NCI-H1105 (cell line): ENCODE data around the gene DDX27.
"Not testable (repeated sequence)": the region's sequence is repeated elsewhere in the genome, so short reads cannot be mapped to it uniquely, and the experiment has no call there.

Source experiments
- DNase-seq: peaks from one replicate; lab custom pipeline; 2025; lab: John Stamatoyannopoulos, UW

The DDX27 gene

DNA sequence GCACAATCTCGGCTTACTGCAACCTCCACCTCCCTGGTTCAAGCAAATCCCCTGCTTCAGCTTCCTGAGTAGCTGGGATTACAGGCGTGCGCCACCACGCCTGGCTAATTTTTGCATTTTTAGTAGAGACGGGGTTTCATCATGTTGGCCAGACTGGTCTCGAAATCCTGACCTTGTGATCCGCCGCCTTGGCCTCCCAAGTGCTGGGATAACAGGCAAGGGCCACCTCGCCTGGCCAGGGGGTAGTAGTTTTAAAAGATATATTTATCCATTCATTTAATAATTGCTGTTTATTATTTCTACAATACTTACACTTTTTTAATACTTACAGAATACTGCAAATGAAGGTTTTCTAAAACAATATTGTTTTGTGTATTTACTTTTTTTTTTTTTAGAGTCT is 15.5 kb upstream of the DDX27 start:
- no peak for DNase-seq

DNA sequence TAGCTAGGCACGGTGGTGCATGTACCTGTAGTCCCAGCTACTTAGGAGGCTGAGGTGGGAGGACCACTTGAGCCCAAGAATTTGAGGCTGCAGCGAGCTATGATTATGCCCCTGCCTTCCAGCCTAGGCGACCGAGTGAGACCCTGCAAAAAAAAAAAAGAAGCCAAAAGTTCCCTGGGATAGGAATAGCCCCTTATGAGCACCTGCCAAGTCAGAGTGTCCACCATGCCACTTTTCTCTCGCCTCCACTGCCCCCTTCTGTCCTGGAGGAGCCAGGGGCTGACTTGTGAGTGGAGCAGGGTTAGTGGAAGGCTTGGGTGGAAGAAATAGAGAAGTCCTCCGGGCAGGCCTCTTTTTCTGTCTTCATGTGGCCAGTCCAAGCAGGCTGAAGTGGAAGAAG is 12.1 kb upstream of the DDX27 start:
- no peak for DNase-seq

DNA sequence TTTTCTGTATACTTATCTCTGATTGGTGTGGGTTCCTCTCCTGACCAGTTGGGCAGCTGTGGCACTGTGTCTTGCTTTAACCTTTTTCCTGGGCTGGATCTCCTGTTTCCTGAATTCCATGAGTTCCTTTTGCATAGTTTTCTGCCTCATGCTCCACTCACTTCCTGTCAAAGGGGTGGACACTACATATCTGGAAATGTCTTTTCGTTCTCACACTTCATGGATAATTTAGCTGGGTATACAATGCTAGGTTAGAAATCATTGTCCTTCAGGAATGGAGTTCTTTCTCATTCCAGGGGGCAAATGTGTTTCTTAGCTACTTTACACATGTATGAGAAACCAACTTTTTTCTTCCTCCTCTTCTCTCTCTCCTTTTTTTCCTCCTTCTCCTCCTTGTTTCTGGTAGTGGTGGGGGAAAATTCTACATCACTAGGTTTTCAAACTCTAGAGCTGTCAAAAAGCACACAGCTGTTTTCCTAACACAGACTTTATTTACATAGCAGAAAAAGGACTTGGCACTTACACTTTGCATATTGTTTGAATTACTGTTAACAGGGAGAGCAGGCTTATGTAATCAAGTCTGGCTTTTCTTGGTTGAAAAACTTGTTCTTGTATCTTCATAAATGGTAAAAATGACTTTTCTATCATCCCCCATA is 9.0 kb upstream of the DDX27 start:
- DNase-seq = no peak

DNA sequence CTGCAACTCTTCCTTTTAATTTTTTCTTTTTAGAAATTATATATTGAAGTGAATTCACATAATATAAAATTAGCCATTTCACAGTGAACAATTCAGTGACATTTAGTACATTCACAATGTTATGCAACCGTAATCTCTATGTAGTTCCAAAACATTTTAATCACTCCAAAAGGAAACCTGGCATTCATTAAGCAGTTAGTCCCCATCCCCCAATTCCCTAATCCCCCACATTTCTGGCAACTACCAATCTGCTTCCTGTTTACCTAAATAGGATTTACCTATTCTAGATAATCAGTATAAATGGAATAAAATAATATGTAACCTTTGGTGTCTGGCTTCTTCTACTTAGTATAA is 8.5 kb upstream of the DDX27 start:
- no peak for DNase-seq

DNA sequence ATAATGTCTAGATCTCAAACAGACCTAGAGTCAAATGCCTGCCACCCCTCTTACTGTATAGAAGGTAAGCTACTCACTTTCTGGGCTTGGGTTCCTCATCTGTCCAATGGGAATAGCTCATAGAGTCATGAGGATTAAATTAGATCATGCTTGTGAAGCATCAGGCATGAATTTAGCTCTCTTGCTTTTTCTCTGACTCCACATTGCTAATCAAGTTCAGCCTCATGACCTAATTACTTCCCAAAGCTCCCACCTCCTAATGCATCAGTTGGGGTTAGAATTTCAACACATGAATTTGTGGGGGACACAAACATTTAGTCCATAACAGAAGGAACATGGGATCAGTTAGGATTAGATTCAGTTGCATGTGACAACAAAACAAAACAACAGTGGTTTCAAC is 4.6 kb upstream of the DDX27 start:
- no peak for DNase-seq

DNA sequence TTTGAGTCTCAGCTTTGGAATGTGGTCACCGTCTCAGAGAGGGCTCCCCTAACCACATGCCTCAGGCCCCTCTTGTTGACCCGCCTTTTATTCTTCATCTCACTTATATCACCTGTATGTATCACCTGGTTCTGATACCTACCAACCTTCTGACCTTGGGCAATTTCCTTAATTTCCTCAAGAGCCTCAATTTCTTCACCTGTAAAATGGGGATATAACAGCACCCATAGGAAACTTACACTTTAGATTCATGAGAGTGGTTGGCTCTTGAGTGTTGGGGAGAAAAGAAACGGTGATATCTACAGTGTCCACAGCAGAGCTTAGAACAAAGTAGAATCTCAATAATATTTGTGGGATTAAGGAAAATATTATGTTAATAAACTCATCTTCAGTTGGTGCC is 4.0 kb upstream of the DDX27 start:
- no peak for DNase-seq

DNA sequence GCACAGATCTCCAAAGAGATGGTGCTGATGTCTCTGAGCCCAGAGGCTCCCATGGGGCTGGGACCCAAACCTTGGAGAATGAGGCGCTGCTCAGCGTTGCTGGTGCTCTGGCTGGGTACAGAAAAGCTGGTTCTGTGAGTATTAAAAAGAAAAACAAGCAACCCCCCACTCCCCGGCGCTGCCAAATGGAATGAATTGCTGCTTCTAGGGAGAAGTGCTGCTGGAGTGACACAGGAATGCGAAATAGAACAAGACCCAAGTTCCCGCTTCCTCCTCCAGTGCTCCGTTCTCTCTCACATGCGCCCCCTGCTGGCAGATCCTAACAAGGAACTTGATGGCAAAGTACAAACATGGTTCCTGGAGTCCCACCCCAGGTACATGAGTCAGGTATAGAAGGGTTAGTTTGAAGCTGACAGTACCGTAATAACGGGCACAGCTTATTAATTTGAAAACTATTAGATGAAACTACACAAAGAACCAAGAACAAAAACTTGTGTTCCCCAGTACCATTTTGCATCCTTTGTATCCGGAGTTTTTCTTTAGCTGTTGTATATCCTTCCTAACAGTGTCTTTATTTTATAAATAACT is 2.1 kb upstream of the DDX27 start:
- peak; percentile 85 for DNase-seq

DNA sequence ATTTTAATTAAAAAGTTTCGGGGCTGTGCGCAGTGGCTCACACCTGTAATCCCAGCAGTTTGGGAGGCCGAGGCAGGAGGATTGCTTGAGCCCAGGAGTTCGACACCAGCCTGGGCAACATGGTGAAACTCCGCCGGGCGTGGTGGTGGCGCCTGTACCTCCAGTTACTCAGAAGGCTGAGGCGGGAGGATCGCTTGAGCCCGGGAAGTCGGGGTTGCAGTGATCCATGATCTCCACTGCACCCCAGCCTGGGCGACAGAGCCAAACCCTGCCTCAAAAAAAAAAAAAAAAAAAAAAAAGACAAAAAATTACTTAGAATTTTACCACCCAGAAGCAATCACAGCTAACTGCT is 501 bp upstream of the DDX27 start:
- DNase-seq = not testable (repeated sequence)

DNA sequence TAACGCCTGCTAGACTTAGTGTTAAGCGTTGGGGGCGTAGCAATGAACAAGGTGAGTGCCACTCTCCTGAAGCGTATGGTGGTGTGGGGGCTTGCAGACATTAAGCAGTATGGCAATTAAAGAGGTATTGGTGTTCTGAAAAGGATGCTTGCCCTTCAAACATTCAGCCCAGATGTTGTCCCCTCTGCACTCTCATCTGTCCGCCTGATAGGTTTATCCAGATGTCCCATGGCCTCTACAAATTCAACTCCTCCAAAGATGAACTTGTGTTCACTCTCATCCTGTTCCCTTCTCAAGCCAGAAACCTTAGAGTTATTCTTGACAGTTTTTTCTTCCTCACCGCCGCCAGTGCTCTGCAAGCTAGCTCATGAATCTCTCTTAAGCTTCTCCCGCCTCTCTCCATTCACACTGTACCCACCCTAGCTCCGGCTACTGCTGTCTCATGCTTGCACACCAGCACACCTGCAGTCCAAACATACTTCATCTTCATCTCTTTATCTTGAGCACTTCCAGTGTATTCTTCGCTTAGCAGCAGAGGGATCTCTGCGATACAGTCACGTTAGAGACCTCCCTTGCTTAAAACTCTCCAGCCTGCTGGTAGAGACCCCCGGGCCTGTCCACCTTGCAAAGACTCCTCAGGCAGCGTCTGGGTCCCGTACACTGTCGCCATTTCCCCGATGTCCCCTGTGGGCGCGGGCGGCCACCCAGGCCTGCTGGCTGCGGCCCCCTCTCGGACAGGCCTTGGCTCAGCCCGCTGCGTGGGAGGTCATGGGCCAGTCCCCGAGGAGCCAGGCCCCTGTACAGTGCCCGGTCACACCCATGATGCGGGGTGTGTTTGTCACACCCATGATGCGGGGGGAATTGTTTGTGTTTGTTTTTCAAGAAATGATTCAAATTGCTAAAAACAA is 962 bp downstream of the DDX27 start:
- no peak for DNase-seq

DNA sequence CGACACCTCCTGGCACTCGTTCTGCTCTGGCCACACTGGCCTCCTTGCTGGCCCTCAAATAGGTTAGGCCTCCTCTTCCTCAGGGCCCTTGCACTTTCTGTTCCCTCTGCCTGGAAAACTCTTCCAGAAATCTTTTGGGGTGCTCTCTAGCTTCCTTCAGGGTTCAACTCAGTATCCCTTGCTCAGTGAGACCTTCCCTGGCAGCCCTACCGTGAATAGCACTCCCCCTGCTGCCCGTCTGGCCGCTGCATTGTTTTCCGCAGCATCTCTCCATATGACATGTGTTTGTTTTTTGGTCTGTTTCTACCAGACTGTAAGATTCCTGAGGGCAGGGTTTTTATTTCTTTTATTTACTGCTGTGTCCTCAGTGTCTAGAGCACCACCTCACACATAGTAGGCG is 6.7 kb downstream of the DDX27 start:
- no peak for DNase-seq

DNA sequence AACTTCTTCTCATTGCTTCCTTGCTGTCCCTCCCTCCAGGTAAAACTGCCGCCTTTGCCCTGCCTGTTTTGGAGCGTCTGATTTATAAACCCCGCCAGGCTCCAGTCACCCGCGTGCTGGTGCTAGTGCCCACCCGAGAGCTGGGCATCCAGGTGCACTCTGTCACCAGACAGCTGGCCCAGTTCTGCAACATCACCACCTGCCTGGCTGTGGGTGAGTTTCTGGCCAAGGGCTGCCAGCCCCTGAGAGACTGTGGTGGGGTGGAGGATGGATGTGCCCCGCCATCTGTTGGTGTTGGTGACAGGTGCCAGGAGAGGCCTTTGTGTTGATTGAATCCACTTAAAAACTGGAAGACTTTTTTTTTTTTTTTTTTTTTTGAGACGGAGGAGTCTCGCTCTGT is 9.5 kb downstream of the DDX27 start:
- peak; percentile 92 for DNase-seq

DNA sequence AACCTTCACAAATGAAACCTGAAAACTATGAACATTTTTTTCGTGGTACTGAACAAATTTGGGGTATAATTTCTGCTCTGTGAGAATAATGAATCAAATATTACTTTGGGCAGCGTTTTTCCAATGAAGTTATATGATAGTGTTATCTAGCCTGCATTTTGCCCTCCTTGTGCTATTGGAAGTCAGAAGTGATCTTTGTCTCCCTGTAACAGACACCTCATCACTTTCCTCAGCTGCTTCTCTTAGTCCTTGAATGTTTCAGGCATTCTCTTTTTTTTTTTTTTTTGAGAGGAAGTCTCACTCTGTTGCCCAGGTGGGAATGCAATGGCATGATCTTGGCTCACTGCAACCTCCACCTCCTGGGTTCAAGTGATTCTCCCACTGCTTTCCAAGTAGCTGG is 10.2 kb downstream of the DDX27 start:
- no peak for DNase-seq

DNA sequence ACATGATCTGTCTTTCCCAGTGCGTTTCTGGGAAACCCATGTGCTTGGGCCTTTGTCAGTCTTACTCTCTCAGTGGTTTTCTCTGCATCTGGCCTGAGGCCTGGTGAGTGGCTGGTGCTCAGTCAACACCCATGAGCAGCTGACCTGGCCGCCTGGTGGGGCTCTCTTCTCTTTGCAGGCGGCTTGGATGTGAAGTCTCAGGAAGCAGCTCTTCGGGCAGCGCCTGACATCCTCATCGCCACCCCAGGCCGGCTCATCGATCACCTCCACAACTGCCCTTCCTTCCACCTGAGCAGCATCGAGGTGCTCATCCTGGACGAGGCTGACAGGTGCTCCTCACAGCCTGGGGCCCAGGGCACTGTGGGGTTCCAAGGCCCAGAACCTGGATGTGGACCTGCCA is 10.8 kb downstream of the DDX27 start:
- DNase-seq = no peak

DNA sequence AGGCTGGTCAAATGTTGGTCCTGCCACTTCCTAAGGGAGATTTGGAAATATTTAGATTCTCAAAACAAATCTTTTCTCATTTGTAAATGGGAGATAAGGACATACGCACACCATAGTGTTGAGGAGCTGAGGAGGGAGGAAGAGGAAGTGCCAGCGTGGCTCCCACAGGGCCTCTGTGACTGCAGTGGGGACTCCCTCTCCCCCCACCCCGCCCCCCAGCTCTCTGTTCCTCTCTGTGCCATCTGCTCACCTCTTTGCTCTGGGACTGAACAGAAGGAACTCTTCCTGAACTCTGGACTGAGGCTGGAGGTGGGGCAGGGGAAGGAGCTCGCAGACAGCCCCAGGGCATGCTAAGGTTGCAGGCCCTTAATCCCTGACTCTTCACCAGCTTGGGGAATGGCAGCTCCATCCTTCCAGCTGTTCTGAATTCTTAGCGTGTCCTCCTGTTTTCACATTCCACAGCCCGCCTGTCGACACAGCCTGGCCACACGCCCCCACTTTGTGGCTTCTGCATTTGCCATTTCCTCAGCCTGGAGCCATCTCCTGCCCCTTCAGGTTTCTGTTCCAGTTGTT is 11.4 kb downstream of the DDX27 start:
- DNase-seq = no peak

DNA sequence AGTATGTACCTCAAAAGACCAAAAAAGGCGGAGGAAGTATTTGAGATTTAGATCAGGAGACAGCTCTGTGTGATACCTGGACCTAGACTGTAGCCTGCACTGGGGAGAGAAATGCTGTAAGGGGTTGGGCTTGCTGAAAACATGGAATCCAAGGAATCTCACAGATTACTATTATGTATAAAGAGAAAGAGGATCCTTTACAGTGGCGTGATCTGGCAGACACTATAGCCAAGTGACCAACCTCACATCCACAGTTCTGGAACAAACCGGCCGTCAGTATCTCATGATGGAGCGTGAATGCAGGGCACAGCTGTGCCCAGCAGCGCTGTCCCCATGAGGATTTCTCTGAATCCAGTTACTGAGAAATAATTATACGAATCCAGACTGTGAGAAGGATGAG is 12.3 kb downstream of the DDX27 start:
- DNase-seq = no peak

DNA sequence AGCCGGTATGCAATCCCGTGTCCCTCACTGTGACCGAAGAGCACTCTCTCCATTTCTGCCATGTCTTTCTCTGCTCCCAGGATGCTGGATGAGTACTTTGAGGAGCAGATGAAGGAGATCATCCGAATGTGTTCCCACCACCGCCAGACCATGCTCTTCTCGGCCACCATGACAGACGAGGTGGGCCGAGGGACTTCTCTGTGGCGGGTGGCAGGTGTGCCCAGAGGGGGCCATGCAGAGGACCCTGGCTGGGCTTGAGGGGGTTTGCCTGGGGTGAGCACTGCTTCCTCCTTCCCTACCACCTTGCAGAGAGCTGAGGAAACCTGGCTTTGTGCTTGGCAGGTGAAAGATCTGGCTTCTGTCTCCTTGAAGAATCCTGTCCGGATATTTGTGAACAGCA is 14.0 kb downstream of the DDX27 start:
- DNase-seq = no peak

DNA sequence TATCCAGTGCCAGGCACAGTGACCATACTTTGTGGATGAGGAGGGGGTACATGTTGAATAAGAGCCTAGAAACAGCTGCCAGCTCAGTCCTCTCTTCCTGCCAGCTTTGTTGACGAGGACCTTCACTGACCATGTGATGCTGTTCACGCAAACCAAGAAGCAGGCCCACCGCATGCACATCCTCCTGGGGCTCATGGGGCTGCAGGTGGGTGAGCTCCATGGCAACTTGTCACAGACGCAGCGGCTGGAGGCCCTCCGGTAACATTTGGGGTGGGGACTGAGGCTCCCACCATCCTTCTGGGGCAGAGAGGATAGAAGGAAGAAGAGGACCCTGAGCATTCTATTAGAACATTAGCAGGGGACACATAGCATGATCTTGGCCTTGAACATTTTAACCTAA is 15.6 kb downstream of the DDX27 start:
- DNase-seq = no peak

DNA sequence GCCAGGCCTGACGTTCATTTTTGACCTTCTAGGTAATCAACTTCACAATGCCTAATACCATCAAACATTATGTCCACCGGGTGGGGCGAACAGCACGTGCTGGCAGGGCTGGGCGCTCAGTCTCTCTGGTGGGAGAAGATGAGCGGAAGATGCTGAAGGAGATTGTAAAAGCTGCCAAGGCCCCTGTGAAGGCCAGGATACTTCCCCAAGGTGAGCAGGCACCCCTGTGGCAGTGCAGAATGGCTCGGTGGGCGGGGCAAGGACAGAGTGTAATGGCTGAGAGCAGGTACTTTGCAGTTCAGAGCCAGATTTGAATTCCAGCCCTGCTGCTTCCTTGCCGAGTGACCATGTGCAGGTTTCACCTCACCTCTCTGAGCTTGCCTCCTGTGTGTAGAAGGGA is 17.1 kb downstream of the DDX27 start:
- DNase-seq = no peak

DNA sequence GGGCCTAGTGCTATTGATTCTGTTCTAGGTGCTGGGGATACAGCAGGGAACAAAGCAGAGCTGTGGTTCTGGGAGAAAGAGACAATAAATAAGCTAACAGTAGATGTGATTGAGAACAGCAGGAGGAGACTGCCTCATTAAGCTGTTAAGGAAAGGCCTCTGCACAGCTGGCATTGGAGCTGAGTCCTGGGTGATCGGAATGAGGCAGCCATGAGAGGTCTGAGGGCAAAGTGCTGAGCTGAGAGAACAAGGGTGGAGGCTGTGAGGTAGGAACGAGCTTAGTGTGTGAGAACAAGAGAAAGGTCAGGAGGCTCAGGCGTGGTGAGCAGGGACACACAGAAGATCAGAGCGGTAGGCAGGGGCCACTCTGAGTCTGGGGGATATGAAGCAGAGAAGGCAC is 18.3 kb downstream of the DDX27 start:
- no peak for DNase-seq

DNA sequence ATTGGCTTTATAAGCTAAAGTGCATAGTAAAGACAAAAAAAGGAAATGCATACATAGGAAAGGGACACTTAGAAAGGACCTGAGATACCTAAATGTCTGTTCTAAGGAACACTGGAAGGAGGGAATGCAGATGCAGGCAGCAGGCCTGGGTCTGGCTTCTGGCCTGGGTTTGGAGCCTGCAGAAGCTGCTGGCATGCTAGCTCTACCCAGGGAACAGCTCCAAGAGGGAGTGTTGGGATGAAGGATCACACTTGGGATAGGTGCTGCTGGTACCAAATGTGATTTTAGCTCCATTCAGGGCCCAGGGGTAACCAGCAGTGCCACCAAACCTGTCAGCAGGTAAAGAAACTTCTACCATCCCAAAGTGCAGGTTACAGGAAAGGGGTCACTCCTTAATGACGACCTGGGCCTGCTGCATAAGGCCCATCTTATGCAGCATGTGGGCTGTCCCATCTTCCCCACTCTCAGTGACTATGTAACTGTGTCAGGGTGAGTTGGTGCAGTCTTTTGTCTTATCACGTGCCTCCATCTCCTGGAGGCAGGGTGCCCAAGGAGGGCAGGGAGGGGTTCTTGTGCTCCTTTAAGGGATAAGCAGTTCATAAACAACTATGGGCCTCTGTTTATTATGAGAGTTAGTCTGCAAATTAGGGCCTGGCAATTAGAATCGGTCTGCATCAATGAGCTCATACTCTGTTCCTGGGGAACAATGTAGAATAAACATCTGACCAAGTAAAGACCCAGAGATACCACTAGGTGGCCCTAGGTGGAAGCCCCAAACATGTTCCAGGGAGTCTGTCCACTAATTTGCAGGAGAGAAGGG is 26.9 kb downstream of the DDX27 start:
- peak; percentile 52 for DNase-seq

DNA sequence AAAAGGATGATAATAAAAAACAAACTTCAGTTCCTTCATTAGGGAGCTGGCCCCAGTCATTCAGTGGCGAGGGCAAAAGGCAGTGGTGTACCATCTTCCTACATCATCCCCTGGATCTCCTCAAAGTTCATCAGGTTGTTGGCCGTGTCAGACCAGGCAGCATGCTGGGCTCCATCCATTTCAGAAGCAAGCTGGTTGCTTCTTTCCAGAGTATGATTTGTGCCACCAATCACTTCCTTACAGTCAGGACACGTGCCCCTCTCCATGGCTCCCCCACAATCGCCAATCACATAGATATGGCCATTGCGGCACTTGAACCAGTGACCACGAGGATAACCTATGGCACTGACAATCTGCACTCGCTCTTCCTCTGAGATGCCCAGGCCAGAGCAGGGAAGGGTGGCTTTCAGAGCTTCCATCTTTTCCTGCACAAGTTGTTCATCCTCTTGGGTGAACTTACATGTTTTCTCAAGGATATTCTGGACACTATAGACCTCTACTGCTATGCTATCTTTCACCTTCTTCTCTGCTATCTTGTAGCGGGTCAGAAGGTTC is 28.0 kb downstream of the DDX27 start:
- DNase-seq = no peak

DNA sequence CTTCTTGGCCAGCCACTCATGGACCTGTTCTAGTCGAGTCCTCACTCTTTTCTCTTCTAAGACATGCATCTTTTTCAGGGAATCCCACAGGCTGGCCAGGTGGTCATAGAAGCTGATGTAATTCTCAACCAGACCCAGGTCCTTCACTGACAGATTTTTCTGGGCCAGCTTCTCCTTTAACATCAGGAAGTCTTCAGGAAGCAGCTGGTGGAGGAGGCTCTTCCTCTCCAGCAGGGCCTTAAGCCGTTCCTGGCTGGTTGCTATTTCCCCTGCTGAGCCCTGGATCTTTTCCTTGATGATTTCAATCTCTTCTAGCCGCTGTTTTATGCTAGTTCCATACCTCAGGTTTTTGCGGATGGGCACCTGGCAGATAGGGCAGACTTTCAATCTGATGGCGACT is 28.6 kb downstream of the DDX27 start:
- no peak for DNase-seq
